Fibroblast of lung (primary cell): ENCODE measurements around the gene AASDH. TPM values are rescaled to one million over a fixed set of nuclear protein-coding genes. Genes with fewer than 3 reads are reported as not detected.

Experiments
- DNase-seq, 2 donors: peaks; one replicate each; pipeline versions ENCODE4 v3.0.0 to v3.0.0-alpha.2; 2010; ENCODE audit warnings: low read depth in 2 of 2
- H2AFZ ChIP-seq: 2 replicates; pipeline ENCODE4 v1.5.1; 2012; ENCODE audit warnings: low read length, control low read depth, inconsistent platforms
- H3K27ac ChIP-seq: 2 replicates; pipeline ENCODE4 v1.5.1; 2011; ENCODE audit warnings: low read length, control low read depth; ENCODE audit not compliant: insufficient read depth
- H3K27me3 ChIP-seq: 2 replicates; pipeline ENCODE4 v1.5.1; 2011; ENCODE audit warnings: mild to moderate bottlenecking, low read length; ENCODE audit not compliant: control insufficient read depth, insufficient read depth
- H3K36me3 ChIP-seq: 2 replicates; pipeline ENCODE4 v1.5.1; 2011; ENCODE audit warnings: low read length; ENCODE audit not compliant: control insufficient read depth, insufficient read depth
- H3K4me1 ChIP-seq: 2 replicates; pipeline ENCODE4 v1.5.1; 2011; ENCODE audit warnings: low read length; ENCODE audit not compliant: control insufficient read depth, insufficient read depth; ENCODE audit errors: extremely low read depth
- H3K4me2 ChIP-seq: 2 replicates; pipeline ENCODE4 v1.5.1; 2011; ENCODE audit warnings: low read length, control low read depth; ENCODE audit not compliant: insufficient read depth; ENCODE audit errors: extremely low read depth
- H3K4me3 ChIP-seq, 4 experiments: fragments of 200-600 bp in 1 of 4; sonication (generic) in 1 of 4; replicated peaks in 1 of 4; 2 replicates each; pipeline ENCODE4 v1.5.1; 2011 to 2016; ENCODE audit warnings: low read length in 4 of 4, low read depth in 3 of 4, mild to moderate bottlenecking in 3 of 4, control low read depth in 2 of 4, inconsistent platforms in 1 of 4, mixed read lengths in 1 of 4; ENCODE audit not compliant: insufficient read depth in 1 of 4; ENCODE audit errors: control extremely low read depth in 1 of 4
- H3K79me2 ChIP-seq: 2 replicates; pipeline ENCODE4 v1.5.1; 2012; ENCODE audit warnings: mild to moderate bottlenecking, low read length, inconsistent platforms; ENCODE audit not compliant: control insufficient read depth, insufficient read depth
- H3K9ac ChIP-seq: 2 replicates; pipeline ENCODE4 v1.5.1; 2011; ENCODE audit warnings: mild to moderate bottlenecking, low read length, control low read depth; ENCODE audit not compliant: insufficient read depth
- H3K9me3 ChIP-seq: 2 replicates; pipeline ENCODE4 v1.5.1; 2012; ENCODE audit warnings: low read depth, low read length; ENCODE audit not compliant: control insufficient read depth, insufficient read depth
- H4K20me1 ChIP-seq: 2 replicates; pipeline ENCODE4 v1.5.1; 2011; ENCODE audit warnings: low read length; ENCODE audit not compliant: control insufficient read depth, insufficient read depth; ENCODE audit errors: extremely low read depth
- CTCF ChIP-seq, 2 donors: IDR thresholded peaks in 1 of 2; conservative IDR thresholded peaks in 1 of 2; 1 replicate in 1 of 2; 2 replicates in 1 of 2; pipeline ENCODE4 v1.5.1; 2011 to 2012; ENCODE audit warnings: low read length in 2 of 2, control low read depth in 1 of 2, inconsistent platforms in 1 of 2, low read depth in 1 of 2, mild to moderate bottlenecking in 1 of 2
- EZH2 ChIP-seq: IDR thresholded peaks from 2 replicates; pipeline ENCODE4 v1.5.1; 2012; ENCODE audit warnings: low read length, control low read depth, mild to moderate bottlenecking; ENCODE audit errors: missing control alignments
- polyA plus RNA-seq, 2 donors: library from polyadenylated mRNA; depleted of rRNA in 1 of 2; stranded (reverse) in 1 of 2; unstranded in 1 of 2; fragments of >200 nt; gene quantifications; 2 replicates each; pipeline ENCODE4 v1.2.1, GENCODE V29; 2011 to 2012; ENCODE audit warnings: missing spikeins in 1 of 2
- total RNA-seq: library from RNA; depleted of rRNA; stranded (reverse); fragments of >200 nt; gene quantifications from 2 replicates; pipeline ENCODE4 v1.2.1, GENCODE V29; 2014

AASDH gene
- total and polyA plus RNA-seq, 2 donors (not counting 1 experiment from before 2014, with no cell fraction given): 10.0 to 24.6 TPM

- H3K27ac ChIP-seq: no peak overlapping the region
- H3K9ac ChIP-seq: no peak overlapping the region
- H3K4me2 ChIP-seq: no peak overlapping the region
- no peak overlapping the region for H2AFZ ChIP-seq
- no peak overlapping the region for H3K4me3 ChIP-seq
- H3K79me2 ChIP-seq: peaks cover 18% of the 10 kb centered on the region
- no peaks in the 10 kb centered on the region for H4K20me1 ChIP-seq
- H3K9me3 ChIP-seq: no peaks in the 10 kb centered on the region
- DNase-seq: no peak
- TF ChIP-seq CTCF (conservative IDR thresholded peaks at IDR 0.05 in 1 of 2, IDR thresholded peaks at IDR 0.05 in 1 of 2; ENCODE audit: low read depth in 1 of 2, low read length in 2 of 2) (no peak), EZH2 (no peak)
- H3K27me3 ChIP-seq: no peaks in the 10 kb centered on the region
- no peaks in the 10 kb centered on the region for H3K36me3 ChIP-seq
- no peaks in the 10 kb centered on the region for H3K4me1 ChIP-seq
These were observed 2.3 kb upstream of the AASDH start for GRCh38 chr4:56389558-56389957.

GRCh38 chr4:56388306-56388705 is 1.0 kb upstream of the AASDH start:
- Histone ChIP-seq H3K4me3 (peak overlapping the region; percentile 84 to 99 (median 90)), H4K20me1 (no peaks in the 10 kb centered on the region), H3K79me2 (peaks cover 20% of the 10 kb centered on the region), H3K27me3 (no peaks in the 10 kb centered on the region), H3K9me3 (no peaks in the 10 kb centered on the region), H2AFZ (peak overlapping the region; percentile 14), H3K36me3 (no peaks in the 10 kb centered on the region), H3K4me1 (no peaks in the 10 kb centered on the region), H3K9ac (peak overlapping the region; percentile 92), H3K4me2 (peak overlapping the region; percentile 97), H3K27ac (peak overlapping the region; percentile 97)
- no peak for DNase-seq
- no peak for TF ChIP-seq EZH2
- no peak for TF ChIP-seq CTCF (conservative IDR thresholded peaks at IDR 0.05 in 1 of 2, IDR thresholded peaks at IDR 0.05 in 1 of 2; ENCODE audit: low read depth in 1 of 2, low read length in 2 of 2)

DNA sequence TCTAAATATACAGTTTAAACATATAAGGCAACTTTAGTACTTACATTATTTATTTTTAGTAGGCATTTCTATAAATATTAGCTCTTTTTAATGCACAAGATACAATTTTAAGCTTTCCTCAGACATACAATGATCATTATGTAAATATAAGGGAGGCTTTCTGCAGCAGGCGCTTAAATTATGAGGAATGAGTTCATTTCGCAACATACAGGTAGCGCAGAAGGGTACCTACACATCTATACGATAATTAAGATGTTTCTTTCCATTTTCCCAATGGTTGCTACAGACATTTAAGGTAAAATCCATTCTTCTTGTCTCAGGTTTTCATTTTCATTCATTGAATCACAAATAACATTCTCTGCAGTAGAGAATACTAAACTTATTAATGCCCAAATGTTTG is 1.2 kb downstream of the AASDH start:
- no peak for DNase-seq
- TF ChIP-seq CTCF (conservative IDR thresholded peaks at IDR 0.05 in 1 of 2, IDR thresholded peaks at IDR 0.05 in 1 of 2; ENCODE audit: low read depth in 1 of 2, low read length in 2 of 2) (no peak), EZH2 (no peak)
- no peaks in the 10 kb centered on the region for H3K27me3 ChIP-seq
- H3K4me1 ChIP-seq: no peaks in the 10 kb centered on the region
- peaks cover 20% of the 10 kb centered on the region for H3K79me2 ChIP-seq
- H3K9me3 ChIP-seq: no peaks in the 10 kb centered on the region
- peak overlapping the region; percentile 58 for H3K4me2 ChIP-seq
- no peaks in the 10 kb centered on the region for H4K20me1 ChIP-seq
- H3K4me3 ChIP-seq: peak overlapping the region; percentile 3 to 99 (median 34)
- H2AFZ ChIP-seq: no peak overlapping the region
- peak overlapping the region; percentile 47 for H3K27ac ChIP-seq
- H3K9ac ChIP-seq: no peak overlapping the region
- no peaks in the 10 kb centered on the region for H3K36me3 ChIP-seq
